Right renal cortex interstitium (tissue), 3 donors: ENCODE measurements around the gene ASCC3. TPM values are rescaled to one million over a fixed set of nuclear protein-coding genes. Genes with fewer than 3 reads are reported as not detected.
"Not testable (repeated sequence)": the region's sequence is repeated elsewhere in the genome, so short reads cannot be mapped to it uniquely, and the experiment has no call there.

ENCODE experiments used
- DNase-seq, 3 donors: peaks; one replicate each; pipeline ENCODE4 v3.0.0-alpha.2; 2013; ENCODE audit warnings: low read depth in 3 of 3, low spot score in 2 of 3
- polyA plus RNA-seq, 3 donors: library from polyadenylated mRNA; unstranded; fragments of 120-200 nt; gene quantifications; one replicate each; pipeline ENCODE4 v1.2.1, GENCODE V29; 2013; ENCODE audit not compliant: insufficient read length in 3 of 3

Gene ASCC3
- polyA plus RNA-seq, 3 donors = 25.1 to 29.1 (median 27.5) TPM

GRCh38 chr6:100808638-100809275 is 72.4 kb downstream of the ASCC3 start:
- no peak for DNase-seq

GRCh38 chr6:100806296-100806695 is 74.8 kb downstream of the ASCC3 start:
- no peak for DNase-seq

GRCh38 chr6:100803264-100804045 is 77.7 kb downstream of the ASCC3 start:
- DNase-seq = no peak

GRCh38 chr6:100801036-100801435 is 80.1 kb downstream of the ASCC3 start:
- DNase-seq = no peak

GRCh38 chr6:100796049-100796823 is 84.9 kb downstream of the ASCC3 start:
- no peak for DNase-seq

- no peak for DNase-seq
These were observed 91.0 kb downstream of the ASCC3 start for GRCh38 chr6:100790084-100790483.

GRCh38 chr6:100785982-100786381 is 95.1 kb downstream of the ASCC3 start:
- no peak for DNase-seq

- DNase-seq = no peak
These were observed 100.5 kb downstream of the ASCC3 start for GRCh38 chr6:100780648-100781047.

- DNase-seq = no peak
These were observed 105.5 kb downstream of the ASCC3 start for GRCh38 chr6:100775667-100776066.

GRCh38 chr6:100774681-100775080 is 106.4 kb downstream of the ASCC3 start:
- no peak for DNase-seq

- no peak for DNase-seq
These were observed 112.2 kb downstream of the ASCC3 start for GRCh38 chr6:100768816-100769351.

GRCh38 chr6:100763617-100764241 is 117.4 kb downstream of the ASCC3 start:
- DNase-seq = no peak

GRCh38 chr6:100761841-100762240 is 119.3 kb downstream of the ASCC3 start:
- no peak for DNase-seq

- DNase-seq = not testable (repeated sequence)
These were observed 122.7 kb downstream of the ASCC3 start for GRCh38 chr6:100758386-100758785.

GRCh38 chr6:100753421-100753820 is 127.7 kb downstream of the ASCC3 start:
- no peak for DNase-seq

- DNase-seq = no peak
These were observed 129.5 kb downstream of the ASCC3 start for GRCh38 chr6:100751590-100751989.

- no peak for DNase-seq
These were observed 135.6 kb downstream of the ASCC3 start for GRCh38 chr6:100745419-100746041.

- no peak for DNase-seq
These were observed 140.7 kb downstream of the ASCC3 start for GRCh38 chr6:100740439-100740838.

GRCh38 chr6:100737720-100738119 is 143.4 kb downstream of the ASCC3 start:
- DNase-seq = not testable (repeated sequence)

- no peak for DNase-seq
These were observed 149.7 kb downstream of the ASCC3 start for GRCh38 chr6:100731411-100731810.
